IMR-90 (cell line): ENCODE data around the gene PRKG2.

Experiments
- CEBPB ChIP-seq: IDR thresholded peaks from 2 replicates; pipeline ENCODE4 v1.6.1; 2012; ENCODE audit warnings: low read depth, low read length, improper control_type of control experiment
- CTCF ChIP-seq: conservative IDR thresholded peaks from 2 replicates; pipeline ENCODE4 v1.5.1; 2012; ENCODE audit warnings: mild to moderate bottlenecking, low read depth, low read length, improper control_type of control experiment
- FOS ChIP-seq: fragments of 150-350 bp; IDR thresholded peaks from 2 replicates; pipeline ENCODE4 v1.6.1; 2016; ENCODE audit warnings: low read depth, low read length
- MAFK ChIP-seq: IDR thresholded peaks from 2 replicates; pipeline ENCODE4 v1.6.1; 2012; ENCODE audit warnings: low read depth, low read length, improper control_type of control experiment
- MXI1 ChIP-seq: IDR thresholded peaks from 2 replicates; pipeline ENCODE4 v1.6.1; 2012; ENCODE audit warnings: low read depth, mild to moderate bottlenecking, low read length, moderate library complexity, borderline replicate concordance
- POLR2A ChIP-seq: IDR thresholded peaks from 2 replicates; pipeline ENCODE4 v1.6.1; 2012; ENCODE audit warnings: mild to moderate bottlenecking, low read depth, low read length
- RAD21 ChIP-seq: IDR thresholded peaks from 2 replicates; pipeline ENCODE4 v1.6.1; 2012; ENCODE audit warnings: low read length, improper control_type of control experiment
- RCOR1 ChIP-seq: IDR thresholded peaks from 2 replicates; pipeline ENCODE4 v1.6.1; 2012; ENCODE audit warnings: mild to moderate bottlenecking, low read length, improper control_type of control experiment; ENCODE audit not compliant: insufficient replicate concordance
- RFX5 ChIP-seq: IDR thresholded peaks from 2 replicates; pipeline ENCODE4 v1.8.0; 2012; ENCODE audit warnings: low read depth, mild to moderate bottlenecking, low read length, moderate library complexity

GRCh38 chr4:81081156-81081555, 133.9 kb downstream of the PRKG2 start:
- no peak for TF ChIP-seq CTCF
- no peak for TF ChIP-seq MXI1
- no peak for TF ChIP-seq CEBPB
- TF ChIP-seq POLR2A: no peak
- no peak for TF ChIP-seq FOS
- no peak for TF ChIP-seq MAFK
- TF ChIP-seq RFX5: no peak
- no peak for TF ChIP-seq RAD21
- no peak for TF ChIP-seq RCOR1
